Effector memory CD4-positive, alpha-beta T cell (primary cell): ENCODE data around the gene TRABD2B.

Experiments
- DNase-seq, 3 donors: peaks; one replicate each; pipeline ENCODE4 v3.0.0-alpha.2; 2020
- H3K27ac ChIP-seq: 2 replicates; pipeline ENCODE4 v1.7.0; 2013; ENCODE audit warnings: mild to moderate bottlenecking, low read length, moderate library complexity; ENCODE audit not compliant: insufficient read depth, poor library complexity, severe bottlenecking
- H3K27me3 ChIP-seq: replicated peaks from 2 replicates; pipeline ENCODE4 v1.7.0; 2013; ENCODE audit warnings: mild to moderate bottlenecking, low read length; ENCODE audit not compliant: insufficient read depth, control insufficient read depth, poor library complexity, severe bottlenecking
- H3K36me3 ChIP-seq: 2 replicates; pipeline ENCODE4 v1.7.0; 2013; ENCODE audit warnings: mild to moderate bottlenecking, low read length, moderate library complexity; ENCODE audit not compliant: control insufficient read depth, insufficient read depth
- H3K4me1 ChIP-seq: 2 replicates; pipeline ENCODE4 v1.7.0; 2013; ENCODE audit warnings: low read length, mild to moderate bottlenecking; ENCODE audit not compliant: control insufficient read depth, insufficient read depth, poor library complexity, severe bottlenecking
- H3K4me3 ChIP-seq: 2 replicates; pipeline ENCODE4 v1.7.0; 2013; ENCODE audit warnings: low read length, low read depth, mild to moderate bottlenecking; ENCODE audit not compliant: insufficient read depth, poor library complexity, severe bottlenecking
- H3K9me3 ChIP-seq: 2 replicates; pipeline ENCODE4 v1.7.0; 2013; ENCODE audit warnings: mild to moderate bottlenecking, low read length, moderate library complexity; ENCODE audit not compliant: control insufficient read depth

Gene TRABD2B

GRCh38 chr1:48031676-48032075 is 34.5 kb upstream of the TRABD2B start:
- Histone ChIP-seq H3K4me1 (no peaks in the 10 kb centered on the region), H3K9me3 (no peaks in the 10 kb centered on the region), H3K36me3 (no peaks in the 10 kb centered on the region), H3K27ac (no peak overlapping the region), H3K27me3 (no peaks in the 10 kb centered on the region), H3K4me3 (no peak overlapping the region)
- DNase-seq: no peak

- Histone ChIP-seq H3K27me3 (no peaks in the 10 kb centered on the region), H3K4me3 (no peak overlapping the region), H3K9me3 (no peaks in the 10 kb centered on the region), H3K27ac (no peak overlapping the region), H3K36me3 (no peaks in the 10 kb centered on the region), H3K4me1 (no peaks in the 10 kb centered on the region)
- no peak for DNase-seq
Observed at GRCh38 chr1:48030696-48031365, 33.6 kb upstream of the TRABD2B start.

- Histone ChIP-seq H3K9me3 (no peaks in the 10 kb centered on the region), H3K4me1 (no peaks in the 10 kb centered on the region), H3K36me3 (no peaks in the 10 kb centered on the region), H3K27me3 (no peaks in the 10 kb centered on the region), H3K4me3 (no peak overlapping the region), H3K27ac (no peak overlapping the region)
- no peak for DNase-seq
Observed at GRCh38 chr1:48030211-48030610, 33.0 kb upstream of the TRABD2B start.

GRCh38 chr1:48028218-48029069 is 31.3 kb upstream of the TRABD2B start:
- Histone ChIP-seq H3K36me3 (no peaks in the 10 kb centered on the region), H3K9me3 (no peaks in the 10 kb centered on the region), H3K27ac (no peak overlapping the region), H3K27me3 (no peaks in the 10 kb centered on the region), H3K4me3 (no peak overlapping the region), H3K4me1 (no peaks in the 10 kb centered on the region)
- no peak for DNase-seq

- DNase-seq: no peak
- Histone ChIP-seq H3K36me3 (no peaks in the 10 kb centered on the region), H3K4me1 (no peaks in the 10 kb centered on the region), H3K9me3 (no peaks in the 10 kb centered on the region), H3K4me3 (no peak overlapping the region), H3K27ac (no peak overlapping the region), H3K27me3 (no peaks in the 10 kb centered on the region)
Observed at GRCh38 chr1:48027533-48027835, 30.3 kb upstream of the TRABD2B start.

GRCh38 chr1:48026701-48027532 is 29.7 kb upstream of the TRABD2B start:
- Histone ChIP-seq H3K27ac (no peak overlapping the region), H3K9me3 (no peaks in the 10 kb centered on the region), H3K4me3 (no peak overlapping the region), H3K4me1 (no peaks in the 10 kb centered on the region), H3K36me3 (no peaks in the 10 kb centered on the region), H3K27me3 (no peaks in the 10 kb centered on the region)
- DNase-seq: no peak

GRCh38 chr1:48026275-48026674 is 29.1 kb upstream of the TRABD2B start:
- Histone ChIP-seq H3K9me3 (no peaks in the 10 kb centered on the region), H3K36me3 (no peaks in the 10 kb centered on the region), H3K27me3 (no peaks in the 10 kb centered on the region), H3K27ac (no peak overlapping the region), H3K4me3 (no peak overlapping the region), H3K4me1 (no peaks in the 10 kb centered on the region)
- DNase-seq: no peak

- Histone ChIP-seq H3K4me1 (no peaks in the 10 kb centered on the region), H3K27ac (no peak overlapping the region)
- DNase-seq: no peak
Observed at GRCh38 chr1:48025076-48025475, 27.9 kb upstream of the TRABD2B start.

GRCh38 chr1:48023488-48023887 is 26.3 kb upstream of the TRABD2B start:
- Histone ChIP-seq H3K27me3 (peaks cover 5% of the 10 kb centered on the region), H3K27ac (no peak overlapping the region), H3K9me3 (no peaks in the 10 kb centered on the region), H3K36me3 (no peaks in the 10 kb centered on the region), H3K4me3 (no peak overlapping the region), H3K4me1 (no peaks in the 10 kb centered on the region)
- no peak for DNase-seq

More at GRCh38 chr1:48025076-48025475, 27.9 kb upstream of the TRABD2B start:
- no peaks in the 10 kb centered on the region for H3K36me3 ChIP-seq
- H3K27me3 ChIP-seq: peaks cover 3% of the 10 kb centered on the region
- no peaks in the 10 kb centered on the region for H3K9me3 ChIP-seq
- no peak overlapping the region for H3K4me3 ChIP-seq

- Histone ChIP-seq H3K4me3 (no peak overlapping the region), H3K36me3 (no peaks in the 10 kb centered on the region)
Observed at GRCh38 chr1:48022306-48022705, 25.1 kb upstream of the TRABD2B start.

More at GRCh38 chr1:48022306-48022705, 25.1 kb upstream of the TRABD2B start:
- no peaks in the 10 kb centered on the region for H3K9me3 ChIP-seq
- H3K4me1 ChIP-seq: no peaks in the 10 kb centered on the region
- no peak for DNase-seq
- H3K27me3 ChIP-seq: peaks cover 5% of the 10 kb centered on the region
- no peak overlapping the region for H3K27ac ChIP-seq
